HG02943 (cell line): ENCODE data around the gene ACSM2B.
"Not testable (repeated sequence)": the region's sequence is repeated elsewhere in the genome, so short reads cannot be mapped to it uniquely, and the experiment has no call there.

Source experiments
- ATAC-seq: cut with Tn5 transposase; IDR thresholded peaks from one replicate; pipeline ENCODE4 v1.9.1; 2021; ENCODE audit warnings: mild to moderate bottlenecking, low read depth, moderate library complexity; ENCODE audit not compliant: unreplicated experiment

ACSM2B gene

DNA sequence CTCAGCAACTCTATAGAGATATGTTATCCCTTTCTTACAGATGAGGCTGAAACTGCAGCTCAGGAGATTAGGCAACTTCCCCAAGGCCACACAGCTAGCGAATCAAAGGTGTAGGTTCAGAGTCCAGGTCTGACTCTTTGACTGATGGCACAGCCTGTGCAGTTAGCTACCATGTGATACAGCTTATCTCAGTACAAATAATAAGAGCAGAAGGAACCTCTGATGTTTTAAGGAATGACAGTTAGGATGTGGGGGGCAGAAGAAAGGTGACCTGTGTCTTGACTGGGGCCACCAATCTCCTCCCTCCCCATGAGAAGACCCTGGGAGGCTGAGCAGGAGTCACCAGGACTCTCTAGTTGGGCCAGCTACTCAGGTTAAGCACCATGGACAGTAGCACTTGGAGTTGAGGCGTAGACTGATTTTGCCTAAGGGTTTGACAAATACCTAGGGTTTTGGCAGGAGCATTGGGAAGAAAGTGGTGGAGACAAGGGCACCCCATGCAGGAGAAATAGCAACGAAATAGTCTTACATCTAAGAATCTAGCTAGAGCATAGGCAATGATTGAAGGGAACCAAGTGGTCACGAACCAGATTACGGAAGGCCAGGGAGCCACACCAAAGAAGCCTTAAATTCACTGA lies 22.8 kb upstream of the ACSM2B start:
- no peak for ATAC-seq

DNA sequence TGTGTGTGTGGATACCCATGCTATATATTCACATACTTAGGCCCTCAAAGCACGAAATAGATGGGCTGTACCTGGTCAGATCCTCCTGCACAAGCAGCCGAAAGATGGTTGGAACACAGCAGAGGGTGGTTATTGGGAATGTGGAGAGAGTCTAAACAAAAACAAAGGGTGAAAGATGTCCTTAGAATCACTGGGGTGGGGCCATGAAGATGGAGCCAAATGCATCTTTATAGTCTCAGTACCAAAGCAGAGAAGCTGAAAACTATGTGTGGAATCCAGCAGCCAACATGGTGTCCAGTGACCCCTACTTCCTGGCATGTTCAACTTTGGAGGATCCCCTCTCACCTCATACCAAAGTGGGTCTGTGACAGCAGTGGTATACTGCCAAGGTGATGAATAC lies 19.5 kb upstream of the ACSM2B start:
- not testable (repeated sequence) for ATAC-seq

DNA sequence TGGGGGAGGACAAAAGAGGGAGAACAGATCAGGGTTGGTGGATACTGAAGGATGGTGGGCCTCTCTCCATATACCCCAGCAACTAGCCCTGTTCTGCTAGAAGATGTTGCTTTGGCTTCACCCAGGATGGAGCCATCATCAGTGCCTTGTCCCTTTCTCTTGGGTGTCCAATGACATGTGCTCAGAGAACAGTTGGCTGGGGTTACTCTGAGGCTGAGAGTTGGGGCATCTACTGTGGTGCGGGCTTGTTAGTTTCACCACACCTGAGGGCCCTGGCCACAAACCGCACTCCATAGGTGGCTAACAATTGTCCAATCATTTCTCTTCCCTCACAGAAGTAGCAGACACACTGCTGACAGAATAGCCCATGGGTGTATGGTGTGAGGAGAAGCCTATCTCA lies 18.9 kb upstream of the ACSM2B start:
- ATAC-seq = not testable (repeated sequence)

DNA sequence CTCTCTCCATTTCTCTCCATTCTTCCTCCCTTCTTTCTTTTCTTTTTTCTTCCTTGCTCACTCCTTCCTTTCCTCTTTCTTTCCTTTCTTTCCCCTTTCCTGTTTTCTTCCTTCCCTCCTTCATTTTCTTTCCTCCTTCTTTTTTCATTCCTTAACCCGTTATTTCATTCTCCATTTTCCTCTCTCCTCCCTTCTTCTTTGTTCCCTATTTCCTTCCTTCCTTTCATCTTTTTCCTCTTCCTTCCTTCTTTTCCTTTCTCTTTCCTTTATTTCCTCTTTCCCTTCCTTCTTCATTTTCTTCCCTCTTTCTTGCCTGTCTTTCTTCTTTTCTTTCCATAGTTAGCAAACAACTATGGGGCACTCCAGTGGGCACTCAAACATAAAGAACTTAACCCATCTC lies 16.6 kb upstream of the ACSM2B start:
- not testable (repeated sequence) for ATAC-seq

DNA sequence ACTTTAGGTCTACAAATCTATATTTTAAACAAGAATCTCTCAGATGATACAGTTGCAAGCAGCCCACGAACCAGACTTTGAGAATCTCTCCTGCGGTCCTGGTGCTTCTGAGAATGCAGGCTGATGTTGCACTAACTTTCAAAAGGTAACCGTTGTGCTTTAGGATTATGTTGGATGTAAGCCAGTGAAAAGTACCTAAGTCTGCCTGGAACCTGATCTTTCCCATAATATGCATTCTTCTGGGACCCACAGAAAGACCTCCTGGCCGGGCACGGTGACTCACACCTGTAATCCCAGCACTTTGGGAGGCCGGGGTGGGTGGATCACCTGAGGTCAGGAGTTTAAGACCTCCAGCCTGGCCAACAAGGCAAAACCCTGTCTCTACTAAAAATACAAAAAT lies 13.3 kb upstream of the ACSM2B start:
- not testable (repeated sequence) for ATAC-seq

DNA sequence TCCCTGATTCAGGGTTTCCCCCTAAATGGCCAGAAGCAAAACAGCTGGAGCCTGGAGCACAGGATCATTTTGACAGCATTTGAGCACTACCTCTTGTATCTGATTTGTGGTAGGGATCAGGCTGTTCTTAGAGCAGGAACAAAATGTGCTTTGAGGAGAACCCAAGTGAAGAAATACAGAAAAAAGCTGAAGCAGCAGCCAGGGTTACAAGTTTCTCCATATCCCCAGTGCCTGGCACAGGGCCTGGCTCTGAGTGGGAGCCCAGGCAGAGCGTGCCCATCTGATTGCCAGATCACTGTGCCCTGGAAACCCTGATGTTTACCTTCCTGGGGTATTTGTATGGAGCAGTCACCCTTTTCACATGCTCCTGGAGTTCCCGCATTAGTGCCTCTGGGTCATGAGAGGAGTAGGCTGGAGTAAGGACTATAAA lies 11.5 kb upstream of the ACSM2B start:
- not testable (repeated sequence) for ATAC-seq

DNA sequence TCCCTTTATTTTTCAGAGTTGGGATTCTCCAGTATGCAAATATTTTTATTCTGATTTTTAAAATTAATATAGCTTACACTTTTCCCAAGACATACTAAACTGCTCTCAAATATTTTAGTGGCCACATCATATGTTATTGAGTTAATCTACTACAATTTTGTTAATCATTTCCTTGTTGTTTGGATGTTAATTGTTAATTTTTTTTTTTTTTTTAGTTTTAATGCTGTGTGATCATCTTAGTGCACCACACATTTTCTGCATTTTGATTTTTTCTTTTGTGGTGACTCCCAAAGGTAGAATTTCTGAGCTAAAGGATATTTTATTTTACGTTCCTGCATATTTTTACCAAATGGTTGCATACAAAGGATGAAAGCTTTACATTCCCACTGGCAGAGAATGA lies 10.5 kb upstream of the ACSM2B start:
- not testable (repeated sequence) for ATAC-seq

DNA sequence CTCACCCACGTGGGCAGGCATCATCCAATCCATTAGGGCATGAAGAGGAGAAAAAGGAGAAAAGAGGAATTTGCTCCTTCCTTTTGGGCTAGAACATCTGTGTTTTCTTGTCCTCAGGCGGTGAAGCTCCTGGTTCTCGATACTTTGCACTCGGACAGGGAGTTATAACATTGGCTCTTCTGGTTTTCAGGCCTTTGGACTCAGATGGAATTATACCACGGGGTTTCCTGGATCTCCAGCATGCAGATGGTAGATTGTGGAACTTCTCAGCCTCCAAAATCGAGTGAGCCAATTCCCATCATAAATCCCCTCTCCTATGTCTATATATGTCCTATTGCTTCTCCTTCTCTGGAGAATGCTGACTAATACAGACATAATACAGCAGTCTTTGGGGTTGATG lies 9.9 kb upstream of the ACSM2B start:
- ATAC-seq = not testable (repeated sequence)

DNA sequence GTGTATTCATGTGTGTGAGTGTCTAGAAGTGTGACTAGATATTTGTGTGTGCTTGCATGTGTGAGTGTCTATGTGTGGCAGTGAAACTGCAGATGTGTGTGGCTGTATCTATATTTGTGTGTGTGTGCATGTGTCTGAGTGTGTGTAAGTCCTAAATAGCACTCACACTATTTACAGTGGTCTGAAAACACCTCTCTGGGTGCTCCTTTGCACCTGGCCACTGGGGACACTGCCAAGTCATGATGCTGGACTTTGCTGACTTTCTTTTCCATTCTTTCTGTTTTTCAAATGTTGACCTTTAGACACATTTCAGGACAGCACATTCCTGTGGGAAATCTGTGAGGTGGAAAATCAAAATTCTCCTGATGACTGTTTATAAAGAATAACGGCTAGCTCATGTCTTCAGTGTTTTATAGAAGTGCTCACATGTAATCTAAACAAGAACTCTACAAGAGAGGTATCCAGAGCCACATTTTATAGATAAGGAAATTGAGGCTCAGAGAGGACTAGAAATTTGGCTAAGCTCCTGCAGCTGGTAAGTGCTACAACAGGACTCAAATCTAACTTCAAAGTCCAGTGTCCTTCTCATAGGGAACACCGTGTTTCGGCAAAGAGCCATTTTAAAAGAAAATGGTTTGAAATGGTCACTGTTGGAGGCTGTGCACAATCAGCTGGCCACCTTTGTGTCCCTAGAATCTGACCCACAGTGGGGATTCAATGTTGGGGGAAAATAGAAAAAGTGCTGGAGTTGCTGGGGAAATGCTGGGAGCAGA lies 4.5 kb upstream of the ACSM2B start:
- ATAC-seq = not testable (repeated sequence)

DNA sequence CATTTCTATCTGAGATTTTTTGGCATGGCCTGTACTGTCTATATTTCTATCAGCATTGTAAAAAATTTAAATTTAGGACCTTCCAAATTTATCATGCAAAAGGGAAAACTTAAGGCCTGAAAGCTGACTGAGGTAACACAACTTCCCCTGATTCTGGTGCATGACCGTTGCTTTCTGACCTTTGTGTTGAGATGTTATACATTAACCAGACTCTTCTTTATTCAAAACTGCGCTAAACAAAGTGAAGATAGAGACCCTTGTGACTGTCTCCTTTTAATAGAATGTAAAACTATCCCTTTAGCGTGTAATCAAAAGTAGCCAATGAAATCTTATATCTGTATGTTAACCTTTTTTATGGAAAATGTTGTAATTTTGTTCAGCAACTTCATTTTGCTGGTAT lies 1.9 kb upstream of the ACSM2B start:
- ATAC-seq = not testable (repeated sequence)

DNA sequence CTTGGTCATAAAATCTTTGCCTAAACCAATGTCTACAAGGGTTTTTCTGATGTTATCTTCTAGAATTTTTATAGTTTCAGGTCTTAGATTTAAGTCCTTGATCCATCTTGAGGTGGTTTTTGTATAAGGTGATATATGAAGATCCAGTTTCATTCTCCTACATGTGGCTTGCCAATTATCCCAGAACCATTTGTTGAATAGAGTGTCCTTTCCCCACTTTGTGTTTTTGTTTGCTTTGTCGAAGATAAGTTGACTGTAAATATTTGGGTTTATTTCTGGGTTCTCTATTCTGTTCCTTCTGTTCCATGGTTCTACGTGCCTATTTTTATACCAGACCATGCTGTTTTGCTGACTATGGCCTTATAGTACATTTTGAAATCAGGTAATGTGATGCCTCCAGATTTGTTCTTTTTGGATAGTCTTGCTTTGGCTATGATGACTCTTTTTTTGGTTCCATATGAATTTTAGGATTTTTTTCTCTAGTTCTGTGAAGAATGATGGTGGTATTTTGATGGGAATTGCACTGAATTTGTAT lies 7.0 kb downstream of the ACSM2B start:
- not testable (repeated sequence) for ATAC-seq

DNA sequence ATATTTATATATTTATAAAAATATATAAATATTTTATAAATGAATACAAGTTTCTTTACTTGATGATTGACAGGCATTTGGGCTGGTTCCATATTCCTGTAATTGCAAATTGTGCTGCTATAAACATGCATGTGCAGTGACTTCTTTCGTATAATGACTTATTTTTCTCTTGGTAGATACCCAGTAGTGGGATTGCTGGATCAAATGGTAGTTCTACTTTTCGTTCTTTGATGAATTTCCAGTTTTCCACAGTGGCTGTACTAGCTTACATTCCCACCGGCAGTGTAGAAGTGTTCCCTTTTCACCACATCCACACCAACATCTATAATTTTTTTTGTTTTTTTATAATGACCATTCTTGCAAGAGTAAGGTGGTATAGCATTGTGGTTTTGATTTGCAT lies 7.8 kb downstream of the ACSM2B start:
- ATAC-seq = no peak

DNA sequence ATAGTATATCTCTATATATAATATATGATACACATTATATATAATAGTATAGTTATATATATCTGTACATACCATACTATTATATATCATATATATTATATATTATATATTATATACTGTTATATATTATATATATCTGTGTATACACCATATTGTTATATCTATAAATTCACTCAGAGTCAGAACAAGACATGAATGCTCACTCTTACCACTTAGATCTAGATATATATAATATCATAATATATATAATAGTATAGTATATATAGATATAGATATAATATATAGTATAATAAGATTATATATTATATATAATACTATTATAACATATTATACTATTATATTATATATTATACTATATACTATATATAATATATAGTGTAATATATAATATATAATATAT lies 9.3 kb downstream of the ACSM2B start:
- ATAC-seq = no peak

DNA sequence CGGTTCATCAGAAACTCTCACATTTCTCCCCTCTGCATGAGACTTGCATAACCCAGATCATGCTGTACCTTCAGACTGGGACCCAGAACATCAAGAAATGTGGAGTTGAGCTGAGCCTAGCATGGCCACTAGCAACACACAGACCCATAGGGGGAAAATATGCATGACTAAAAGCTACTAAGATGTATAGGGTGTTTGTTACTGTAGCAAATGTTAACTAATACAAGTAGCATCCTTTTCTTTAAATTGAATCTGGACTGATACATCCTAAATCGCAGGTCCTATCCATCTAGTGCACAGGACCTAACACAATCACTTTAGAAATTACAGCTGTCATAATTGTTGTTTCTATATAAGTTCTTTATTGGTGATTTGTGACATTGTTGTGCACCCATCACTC lies 10.8 kb downstream of the ACSM2B start:
- not testable (repeated sequence) for ATAC-seq

DNA sequence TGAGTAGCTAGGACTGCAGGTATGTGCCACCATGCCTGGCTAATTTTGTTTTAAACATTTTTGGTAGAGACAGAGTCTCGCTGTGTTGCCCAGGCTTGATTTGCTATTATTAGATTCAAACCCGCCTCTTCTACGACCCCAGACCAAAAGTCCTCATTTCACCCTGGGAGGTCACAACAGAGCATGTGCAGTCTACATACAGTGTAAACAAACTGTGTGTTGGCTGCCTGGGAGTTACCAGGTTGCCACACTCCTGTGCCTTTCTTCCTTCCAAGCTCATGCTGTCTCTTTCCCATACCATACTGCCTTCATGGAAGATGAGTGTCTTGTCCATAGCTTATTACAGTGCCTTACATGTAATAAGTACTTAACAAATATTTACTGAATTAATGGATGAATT lies 11.9 kb downstream of the ACSM2B start:
- ATAC-seq = not testable (repeated sequence)

DNA sequence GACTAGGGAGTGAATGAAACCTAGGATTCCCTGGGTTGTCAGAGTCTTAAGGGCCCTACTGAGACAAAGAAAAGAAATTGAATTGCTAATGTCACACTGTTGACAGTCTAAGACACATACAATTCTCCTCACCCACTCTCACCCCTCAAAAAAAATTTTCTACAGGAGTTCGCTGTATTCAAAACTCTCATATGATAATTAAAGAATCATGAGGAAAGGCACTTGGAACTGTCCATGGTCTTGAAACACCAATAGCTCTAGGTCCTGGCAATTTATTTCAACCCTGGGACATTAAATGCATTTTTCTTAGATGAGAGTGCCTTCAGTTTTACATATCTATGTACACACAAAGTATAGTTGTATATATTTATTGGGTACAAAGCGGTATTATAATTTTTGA lies 20.5 kb downstream of the ACSM2B start:
- ATAC-seq = not testable (repeated sequence)

DNA sequence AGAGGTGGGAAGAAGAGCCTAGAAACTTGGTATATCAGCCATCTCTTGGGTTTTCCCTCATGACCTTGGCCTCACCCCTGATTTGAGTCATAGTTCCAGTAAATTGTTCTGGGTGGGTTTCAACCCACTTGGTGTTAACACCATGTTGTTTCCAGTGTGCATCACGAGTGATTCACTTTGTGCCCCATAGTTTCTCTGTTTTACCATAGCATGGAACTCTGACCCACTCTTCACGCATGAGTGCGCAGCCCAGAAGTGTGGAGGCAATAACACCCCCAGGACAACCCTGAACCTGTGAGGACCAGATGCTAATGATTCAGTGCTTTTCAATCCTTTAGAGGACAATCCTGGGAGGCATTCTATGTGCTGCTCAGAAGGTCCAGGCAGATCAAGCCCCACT lies 21.5 kb downstream of the ACSM2B start:
- not testable (repeated sequence) for ATAC-seq

DNA sequence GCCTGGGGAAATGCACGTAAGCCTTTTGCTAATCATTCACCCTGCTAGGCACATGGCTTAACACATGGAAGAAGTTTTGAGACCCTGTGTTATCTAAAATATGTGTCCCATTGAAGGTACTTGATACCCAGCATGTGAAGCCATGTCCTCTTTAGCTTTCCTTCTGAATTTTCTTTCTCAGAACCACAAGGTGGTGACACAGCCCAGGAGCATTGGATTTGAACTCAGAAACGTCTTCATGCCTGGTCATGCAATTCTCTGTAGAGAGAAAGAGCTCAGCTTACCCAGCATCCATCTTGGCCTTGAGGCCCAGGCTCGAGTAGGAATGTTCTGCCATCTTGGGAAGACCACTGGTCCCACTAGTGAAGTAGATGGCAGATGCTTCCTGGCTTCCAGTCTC lies 22.7 kb downstream of the ACSM2B start:
- ATAC-seq = not testable (repeated sequence)

DNA sequence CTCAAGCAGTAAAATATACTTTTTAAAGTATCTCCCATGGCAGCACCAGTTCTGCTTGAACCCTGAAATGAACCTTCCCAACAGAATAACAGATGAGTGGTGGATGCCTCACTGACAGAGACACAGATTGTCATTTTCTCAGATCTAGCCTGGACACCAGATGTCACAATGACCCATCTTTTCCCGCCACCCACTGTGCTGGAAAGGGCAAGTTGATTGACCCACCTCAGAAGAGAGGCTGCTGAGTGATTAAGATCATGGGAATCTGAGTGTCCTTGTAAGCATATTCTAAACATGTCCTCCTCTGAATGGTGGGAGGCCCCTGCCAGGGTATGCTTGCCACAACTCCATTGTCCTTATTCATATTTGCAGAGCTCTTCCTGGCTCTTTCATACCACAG lies 29.2 kb downstream of the ACSM2B start:
- ATAC-seq = not testable (repeated sequence)

DNA sequence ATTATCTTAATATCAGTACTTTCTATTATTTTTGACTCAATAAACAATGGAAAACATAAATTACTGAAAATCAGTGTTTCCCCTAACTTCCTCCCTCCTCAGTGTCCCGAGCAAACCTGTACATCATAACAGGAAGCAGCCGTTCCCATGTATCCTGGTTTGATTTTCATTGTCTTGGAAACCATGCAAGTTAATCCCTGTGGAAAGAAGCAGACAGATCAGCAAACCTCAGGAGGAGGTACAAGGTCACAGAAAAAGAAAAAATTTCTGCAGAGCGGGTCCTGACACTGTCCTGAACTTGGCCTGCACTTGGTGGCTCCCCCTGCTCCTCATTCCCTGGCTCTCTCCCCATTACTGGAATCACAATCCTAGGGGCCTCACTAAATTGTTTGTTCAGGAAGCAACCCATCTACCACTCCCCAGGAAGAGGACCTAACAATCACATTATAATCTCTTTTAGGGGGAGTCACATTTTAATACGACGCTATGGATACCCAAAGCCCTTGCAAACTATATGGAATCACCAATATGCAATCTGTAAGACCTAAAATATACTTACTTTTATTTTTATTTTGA lies 29.8 kb downstream of the ACSM2B start:
- ATAC-seq = not testable (repeated sequence)

DNA sequence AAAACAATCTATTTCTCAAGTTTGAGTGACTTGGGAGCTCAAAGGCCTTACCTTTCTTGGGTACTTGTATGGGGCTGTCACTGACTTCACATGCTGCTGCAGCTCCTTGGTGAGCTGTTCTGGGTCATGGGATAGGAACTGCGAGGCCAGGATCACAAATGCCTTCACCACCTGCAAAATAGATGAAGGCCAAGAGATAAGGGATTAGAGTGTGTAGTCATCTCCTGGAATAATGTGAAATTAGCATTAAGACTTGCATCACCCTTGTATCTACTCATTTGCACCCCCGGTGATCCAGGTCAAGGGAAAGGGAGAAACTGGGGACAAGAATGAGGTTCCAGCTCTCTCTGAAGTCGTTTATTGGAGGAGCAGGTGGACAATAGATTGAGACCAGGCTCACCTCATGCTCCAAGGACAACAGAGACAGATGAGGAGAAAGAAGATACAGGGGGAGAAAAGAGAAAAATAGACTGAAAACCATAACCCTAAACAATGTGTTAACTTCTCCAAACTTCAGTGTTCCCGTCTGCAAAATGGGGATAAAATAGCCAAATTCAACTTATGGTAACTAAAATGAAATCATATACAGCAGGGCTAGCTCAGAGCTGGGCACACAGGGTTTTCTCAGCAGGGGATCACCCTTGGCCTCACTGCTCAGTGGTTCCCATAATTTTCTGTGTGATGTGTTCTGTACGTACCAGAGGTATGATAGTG lies 35.4 kb downstream of the ACSM2B start:
- not testable (repeated sequence) for ATAC-seq
